ENCODE results near the gene GAS2.
"Not testable (repeated sequence)": the region's sequence is repeated elsewhere in the genome, so short reads cannot be mapped to it uniquely, and the experiment has no call there.

GAS2 gene

GRCh38 chr11:22666325-22666687 is at the start of gene GAS2:
Gene GAS2, plus strand, starts transcription at chr11:22666611. Its CDS starts 8,259 bp downstream, at chr11:22674870.
- DNase-seq: peak; percentile 45

GRCh38 chr11:22617868-22618267 is 48.5 kb upstream of the GAS2 start:
- no peak for DNase-seq

- peak; percentile 51 for DNase-seq
Measured at GRCh38 chr11:22624742-22625447, 41.5 kb upstream of the GAS2 start.

- peak; percentile 93 for DNase-seq
Measured at GRCh38 chr11:22625448-22626287, 40.7 kb upstream of the GAS2 start, which contains the start of gene FANCF. Gene FANCF, minus strand, starts transcription at chr11:22625823. Its CDS starts 13 bp downstream, at chr11:22625810.

GRCh38 chr11:22626573-22627239 is 39.7 kb upstream of the GAS2 start:
- DNase-seq: no peak

- no peak for DNase-seq
Measured at GRCh38 chr11:22627421-22627820, 39.0 kb upstream of the GAS2 start.

GRCh38 chr11:22633354-22633902 is 33.0 kb upstream of the GAS2 start:
- no peak for DNase-seq

- DNase-seq: peak; percentile 45
Measured at GRCh38 chr11:22634897-22635629, 31.3 kb upstream of the GAS2 start.

- DNase-seq: no peak
Measured at GRCh38 chr11:22635689-22636088, 30.7 kb upstream of the GAS2 start.

GRCh38 chr11:22640862-22641261 is 25.5 kb upstream of the GAS2 start:
- DNase-seq: no peak

- DNase-seq: no peak
Measured at GRCh38 chr11:22641559-22641958, 24.9 kb upstream of the GAS2 start.

- not testable (repeated sequence) for DNase-seq
Measured at GRCh38 chr11:22652346-22652745, 14.1 kb upstream of the GAS2 start.

- no peak for DNase-seq
Measured at GRCh38 chr11:22656130-22656529, 10.3 kb upstream of the GAS2 start.

GRCh38 chr11:22657101-22657694 is 9.2 kb upstream of the GAS2 start:
- DNase-seq: no peak

GRCh38 chr11:22659783-22660182 is 6.6 kb upstream of the GAS2 start:
- DNase-seq: no peak

GRCh38 chr11:22666688-22667439 is 453 bp downstream of the GAS2 start:
- DNase-seq: no peak

GRCh38 chr11:22668005-22668796 is 1.8 kb downstream of the GAS2 start:
- no peak for DNase-seq

- no peak for DNase-seq
Measured at GRCh38 chr11:22669368-22669767, 3.0 kb downstream of the GAS2 start.

GRCh38 chr11:22670830-22671229 is 4.4 kb downstream of the GAS2 start:
- no peak for DNase-seq

- no peak for DNase-seq
Measured at GRCh38 chr11:22671751-22672150, 5.3 kb downstream of the GAS2 start.
